Muscle of leg (tissue), 11 donors: ENCODE results near the gene ZC3HAV1. TPM values are rescaled to one million over a fixed set of nuclear protein-coding genes. Genes with fewer than 3 reads are reported as not detected.
"Not testable (repeated sequence)": the region's sequence is repeated elsewhere in the genome, so short reads cannot be mapped to it uniquely, and the experiment has no call there.

Experiments
- DNase-seq: peaks from one replicate; pipeline ENCODE4 v3.0.0; 2013
- H3K27ac ChIP-seq: one replicate; pipeline ENCODE4 v1.5.1; 2013; ENCODE audit warnings: mild to moderate bottlenecking, low read length, control low read depth
- H3K27me3 ChIP-seq: one replicate; pipeline ENCODE4 v1.6.1; 2013; ENCODE audit warnings: low read length; ENCODE audit not compliant: control insufficient read depth, insufficient read depth
- H3K36me3 ChIP-seq: one replicate; pipeline ENCODE4 v1.6.1; 2013; ENCODE audit warnings: low read length; ENCODE audit not compliant: control insufficient read depth, insufficient read depth
- H3K4me1 ChIP-seq: one replicate; pipeline ENCODE4 v1.6.1; 2013; ENCODE audit warnings: low read length; ENCODE audit not compliant: control insufficient read depth, insufficient read depth
- H3K4me3 ChIP-seq: one replicate; pipeline ENCODE4 v1.5.1; 2013; ENCODE audit warnings: low read length, control low read depth
- H3K9me3 ChIP-seq: replicated peaks from 2 replicates; pipeline ENCODE4 v1.6.1; 2013; ENCODE audit warnings: low read depth, low read length; ENCODE audit not compliant: control insufficient read depth
- WGBS: methylation state at CpG from one replicate; pipeline ENCODE4 v1.1.5; 2013; ENCODE audit warnings: missing lambda C conversion rate; ENCODE audit not compliant: insufficient coverage; 5-methylcytosine and 5-hydroxymethylcytosine counted together
- polyA plus RNA-seq, 8 donors: library from polyadenylated mRNA; unstranded; fragments of 120-200 nt; gene quantifications; one replicate each; pipeline versions ENCODE4 v1.2.1 to v1.2.3, GENCODE V29; 2013; ENCODE audit warnings: inconsistent platforms in 1 of 8, low replicate concordance in 1 of 8; ENCODE audit not compliant: insufficient read length in 8 of 8, insufficient read depth in 1 of 8
- total RNA-seq: library from RNA; stranded (reverse); fragments of 120-200 nt; gene quantifications from one replicate; pipeline ENCODE4 v1.2.4, GENCODE V29; 2013

The ZC3HAV1 gene
- total and polyA plus RNA-seq, 9 donors = 8.0 to 15.4 (median 10.4) TPM

- WGBS = no CpG with 5 or more reads among the region's 1 CpG
Measured at GRCh38 chr7:139059905-139060304, 49.6 kb downstream of the ZC3HAV1 start.

GRCh38 chr7:139058943-139059342 is 50.6 kb downstream of the ZC3HAV1 start:
- no peaks in the 10 kb centered on the region for H3K9me3 ChIP-seq
- DNase-seq = peak; percentile 96
- H3K27ac ChIP-seq = peak overlapping the region; percentile 78
- 0% methylated on average over 2 of the region's 5 CpGs for WGBS
- H3K4me1 ChIP-seq = peaks cover 6% of the 10 kb centered on the region
- H3K36me3 ChIP-seq = peaks cover 39% of the 10 kb centered on the region
- no peaks in the 10 kb centered on the region for H3K27me3 ChIP-seq
- no peak overlapping the region for H3K4me3 ChIP-seq

More at GRCh38 chr7:139059905-139060304, 49.6 kb downstream of the ZC3HAV1 start:
- peak; percentile 41 for DNase-seq
- peaks cover 6% of the 10 kb centered on the region for H3K4me1 ChIP-seq
- H3K36me3 ChIP-seq = peaks cover 39% of the 10 kb centered on the region
- H3K27me3 ChIP-seq = no peaks in the 10 kb centered on the region
- no peak overlapping the region for H3K4me3 ChIP-seq
- H3K9me3 ChIP-seq = no peaks in the 10 kb centered on the region
- peak overlapping the region; percentile 78 for H3K27ac ChIP-seq

- no peak overlapping the region for H3K4me3 ChIP-seq
- peaks cover 43% of the 10 kb centered on the region for H3K36me3 ChIP-seq
- H3K27ac ChIP-seq = no peak overlapping the region
- 100% methylated on average over 1 of the region's 1 CpG for WGBS
- DNase-seq = no peak
- peaks cover 6% of the 10 kb centered on the region for H3K4me1 ChIP-seq
- H3K9me3 ChIP-seq = no peaks in the 10 kb centered on the region
- no peaks in the 10 kb centered on the region for H3K27me3 ChIP-seq
Measured at GRCh38 chr7:139055674-139056073, 53.8 kb downstream of the ZC3HAV1 start.

- not testable (repeated sequence) for DNase-seq, H3K4me1 ChIP-seq, H3K27me3 ChIP-seq, H3K27ac ChIP-seq, H3K9me3 ChIP-seq, H3K4me3 ChIP-seq
- H3K36me3 ChIP-seq = peaks cover 41% of the 10 kb centered on the region
- 89% methylated on average over 14 of the region's 14 CpGs for WGBS
Measured at GRCh38 chr7:139054656-139055055, 54.9 kb downstream of the ZC3HAV1 start.

GRCh38 chr7:139054101-139054500 is 55.4 kb downstream of the ZC3HAV1 start:
- no peak overlapping the region for H3K4me3 ChIP-seq
- no peak overlapping the region for H3K27ac ChIP-seq
- DNase-seq = no peak
- H3K4me1 ChIP-seq = peaks cover 4% of the 10 kb centered on the region
- WGBS = no CpG with 5 or more reads among the region's 2 CpGs
- H3K9me3 ChIP-seq = no peaks in the 10 kb centered on the region
- H3K36me3 ChIP-seq = peaks cover 46% of the 10 kb centered on the region
- no peaks in the 10 kb centered on the region for H3K27me3 ChIP-seq

- Histone ChIP-seq H3K27me3 (no peaks in the 10 kb centered on the region), H3K36me3 (peaks cover 57% of the 10 kb centered on the region), H3K4me1 (no peaks in the 10 kb centered on the region), H3K27ac (no peak overlapping the region), H3K9me3 (no peaks in the 10 kb centered on the region), H3K4me3 (no peak overlapping the region)
- DNase-seq = no peak
Measured at GRCh38 chr7:139051655-139052054, 57.9 kb downstream of the ZC3HAV1 start.

- peaks cover 62% of the 10 kb centered on the region for H3K36me3 ChIP-seq
Measured at GRCh38 chr7:139049936-139050335, 59.6 kb downstream of the ZC3HAV1 start.

GRCh38 chr7:139049111-139049510 is 60.4 kb downstream of the ZC3HAV1 start:
- H3K36me3 ChIP-seq = peaks cover 54% of the 10 kb centered on the region
- DNase-seq = no peak
- no peaks in the 10 kb centered on the region for H3K27me3 ChIP-seq
- no peak overlapping the region for H3K27ac ChIP-seq
- no peaks in the 10 kb centered on the region for H3K4me1 ChIP-seq
- H3K4me3 ChIP-seq = no peak overlapping the region
- H3K9me3 ChIP-seq = no peaks in the 10 kb centered on the region
- no CpG with 5 or more reads among the region's 7 CpGs for WGBS

More at GRCh38 chr7:139049936-139050335, 59.6 kb downstream of the ZC3HAV1 start:
- Histone ChIP-seq H3K27me3 (no peaks in the 10 kb centered on the region), H3K9me3 (no peaks in the 10 kb centered on the region), H3K27ac (no peak overlapping the region), H3K4me1 (no peaks in the 10 kb centered on the region), H3K4me3 (no peak overlapping the region)
- DNase-seq = no peak
- no CpG with 5 or more reads among the region's 1 CpG for WGBS

GRCh38 chr7:139047970-139048369 is 61.5 kb downstream of the ZC3HAV1 start:
- Histone ChIP-seq H3K27me3 (no peaks in the 10 kb centered on the region), H3K4me3 (no peak overlapping the region), H3K36me3 (peaks cover 53% of the 10 kb centered on the region), H3K4me1 (no peaks in the 10 kb centered on the region), H3K27ac (no peak overlapping the region), H3K9me3 (no peaks in the 10 kb centered on the region)
- no CpG with 5 or more reads among the region's 3 CpGs for WGBS
- no peak for DNase-seq

GRCh38 chr7:139046143-139046542 is 63.4 kb downstream of the ZC3HAV1 start:
- H3K4me1 ChIP-seq = no peaks in the 10 kb centered on the region
- H3K27me3 ChIP-seq = no peaks in the 10 kb centered on the region
- H3K4me3 ChIP-seq = no peak overlapping the region
- peaks cover 39% of the 10 kb centered on the region for H3K36me3 ChIP-seq
- no CpG with 5 or more reads among the region's 6 CpGs for WGBS
- H3K27ac ChIP-seq = no peak overlapping the region
- H3K9me3 ChIP-seq = no peaks in the 10 kb centered on the region
- DNase-seq = no peak
